Measurements from ENCODE around the gene PARVG.

The PARVG gene

DNA sequence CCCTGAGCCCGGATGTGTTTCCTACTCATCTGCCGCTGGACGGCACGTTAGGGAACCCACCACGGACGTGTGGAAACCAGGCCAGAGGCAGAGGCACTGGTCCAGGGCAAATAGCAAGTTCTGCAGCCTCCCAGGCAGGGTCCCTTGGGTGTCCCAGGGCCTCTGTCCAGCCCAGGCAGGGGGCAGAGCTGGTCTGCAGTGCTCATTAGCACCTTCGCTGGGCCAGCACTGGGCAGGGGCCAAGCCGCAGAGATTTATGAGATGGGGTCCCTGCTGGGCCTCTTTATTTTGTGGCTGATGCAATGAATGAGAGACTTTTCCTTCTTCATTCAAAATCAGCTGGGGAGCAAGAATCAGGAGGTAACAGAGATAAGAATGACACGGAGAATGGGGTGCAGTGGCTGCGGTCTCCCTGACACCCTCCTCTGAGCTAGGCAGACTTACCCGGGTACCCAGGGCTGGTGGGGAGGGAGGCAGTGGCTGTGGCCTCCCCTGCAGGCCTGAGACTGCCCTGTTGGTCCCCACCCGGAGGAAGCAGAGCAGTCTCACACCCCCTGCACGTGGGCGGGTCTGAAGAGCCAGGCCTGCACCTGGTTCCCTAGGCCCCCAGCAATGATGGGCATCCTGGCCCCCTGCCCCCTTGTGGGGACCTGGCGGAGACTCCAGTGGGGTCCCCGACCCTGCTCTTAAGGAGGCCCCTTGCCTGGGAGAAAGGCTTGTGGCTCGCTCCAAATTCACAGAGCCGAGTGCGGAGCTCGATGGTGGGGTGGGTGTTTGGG, 14.0 kb upstream of the PARVG start:
- CTCF ChIA-PET = interaction anchor here (0.6 kb wide), 1 partner anchor 79 kb away, joined by 3 read pairs; no protein-coding TSS in a partner anchor
- DNase-seq (ENCODE audit: extremely low spot score) = no peak
- TF ChIP-seq FOXK2 (IDR thresholded peaks at IDR 0.05) (no peak), LEF1 (IDR thresholded peaks at IDR 0.05; ENCODE audit: borderline replicate concordance) (no peak), ARNT (IDR thresholded peaks at IDR 0.05) (no peak), TARDBP (IDR thresholded peaks at IDR 0.05) (no peak), SP1 (IDR thresholded peaks at IDR 0.05) (no peak), ELF4 (IDR thresholded peaks at IDR 0.05) (no peak), PKNOX1 (IDR thresholded peaks at IDR 0.05) (no peak), FOXM1 (IDR thresholded peaks at IDR 0.05; ENCODE audit: borderline replicate concordance) (no peak), ZNF384 (IDR thresholded peaks at IDR 0.05) (no peak), SUZ12 (IDR thresholded peaks at IDR 0.05) (no peak), FOXA1 (IDR thresholded peaks at IDR 0.05) (no peak), CTBP1 (IDR thresholded peaks at IDR 0.05; ENCODE audit: borderline replicate concordance) (no peak), NFRKB (IDR thresholded peaks at IDR 0.05) (no peak), BHLHE40 (IDR thresholded peaks at IDR 0.05; ENCODE audit: borderline replicate concordance) (no peak), HDGF (IDR thresholded peaks at IDR 0.05; ENCODE audit: borderline replicate concordance) (no peak), L3MBTL2 (conservative IDR thresholded peaks at IDR 0.05) (no peak)
- POLR2A ChIA-PET = no interaction called here

DNA sequence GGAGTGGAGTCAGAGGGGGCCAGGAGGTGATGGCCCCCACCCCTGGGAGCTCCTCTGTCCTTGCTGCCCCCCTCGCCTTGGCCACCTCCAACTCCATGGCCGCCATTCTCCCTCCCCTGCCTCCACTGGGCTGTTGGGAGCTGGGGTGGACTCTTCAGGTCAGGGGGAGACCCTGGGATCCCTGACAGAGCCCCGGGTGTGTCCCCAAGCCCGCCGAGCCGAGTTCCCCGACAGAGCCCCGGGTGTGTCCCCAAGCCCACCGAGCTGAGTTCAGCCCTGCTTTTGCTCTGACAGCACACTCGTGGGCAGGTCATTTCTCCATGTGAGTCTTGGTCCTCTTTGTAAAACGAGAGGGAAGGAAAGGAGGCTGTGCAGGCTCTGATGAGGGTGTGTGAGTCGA, 13.2 kb upstream of the PARVG start:
- ChIA-PET POLR2A (no interaction called here), CTCF (interaction anchor here (0.6 kb wide), 2 partner anchors 80 to 153 kb away, joined by 3 to 7 read pairs; no protein-coding TSS in a partner anchor)
- no peak for TF ChIP-seq HDGF (IDR thresholded peaks at IDR 0.05; ENCODE audit: borderline replicate concordance)
- TF ChIP-seq ZNF384 (IDR thresholded peaks at IDR 0.05) = no peak
- no peak for TF ChIP-seq NFRKB (IDR thresholded peaks at IDR 0.05)
- TF ChIP-seq TARDBP (IDR thresholded peaks at IDR 0.05) = no peak
- TF ChIP-seq SP1 (IDR thresholded peaks at IDR 0.05) = no peak
- no peak for TF ChIP-seq FOXM1 (IDR thresholded peaks at IDR 0.05; ENCODE audit: borderline replicate concordance)
- TF ChIP-seq FOXA1 (IDR thresholded peaks at IDR 0.05) = no peak
- no peak for TF ChIP-seq PKNOX1 (IDR thresholded peaks at IDR 0.05)
- TF ChIP-seq ELF4 (IDR thresholded peaks at IDR 0.05) = no peak
- TF ChIP-seq SUZ12 (IDR thresholded peaks at IDR 0.05) = no peak
- no peak for DNase-seq (ENCODE audit: extremely low spot score)

DNA sequence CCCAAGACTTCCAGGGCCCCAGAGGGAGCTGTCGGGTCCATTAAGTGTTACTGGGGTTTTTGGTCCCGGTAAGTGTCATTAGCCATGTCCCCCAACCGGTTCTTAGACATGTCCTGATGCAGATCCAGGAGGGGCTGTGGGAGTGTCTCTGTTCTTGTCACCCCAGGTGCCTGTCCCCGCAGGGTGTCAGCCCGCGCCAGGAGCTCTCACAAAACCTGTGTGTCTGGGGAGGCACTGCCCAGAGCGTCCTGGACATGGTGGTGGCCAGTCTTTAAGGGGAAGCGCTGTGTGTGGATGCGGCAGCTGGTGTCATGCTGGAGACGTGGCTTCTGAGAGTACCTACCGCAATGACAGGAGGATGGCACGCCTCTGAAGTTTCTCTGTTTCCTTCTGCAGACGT, 12.5 kb upstream of the PARVG start:
- TF ChIP-seq ELF4 (IDR thresholded peaks at IDR 0.05) = no peak
- TF ChIP-seq TARDBP (IDR thresholded peaks at IDR 0.05) = no peak
- ChIA-PET POLR2A (no interaction called here), CTCF (no interaction called here)
- DNase-seq (ENCODE audit: extremely low spot score) = no peak

DNA sequence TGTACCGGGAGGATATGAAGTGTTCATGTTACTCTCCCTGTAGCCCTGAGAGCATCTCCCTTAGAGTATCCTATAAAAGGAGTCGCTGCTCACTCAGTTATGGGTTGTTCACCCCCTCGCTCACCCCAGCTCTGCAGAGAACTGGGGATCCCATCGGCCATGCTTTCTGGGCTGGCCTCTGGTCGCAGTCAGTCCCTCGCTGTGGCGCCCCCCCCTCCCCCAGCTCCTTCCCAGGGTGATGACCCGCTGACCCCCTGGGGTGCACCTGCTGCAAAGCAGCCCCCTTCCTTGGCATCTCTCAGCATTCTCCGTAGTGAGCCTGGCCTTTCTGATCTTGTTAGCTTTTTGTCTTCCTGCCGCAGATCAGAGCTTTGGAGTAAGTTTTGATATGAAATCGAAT, 10.3 kb upstream of the PARVG start:
- TF ChIP-seq ELF4 (IDR thresholded peaks at IDR 0.05) (no peak), SUZ12 (IDR thresholded peaks at IDR 0.05) (no peak), TARDBP (IDR thresholded peaks at IDR 0.05) (no peak), ZNF384 (IDR thresholded peaks at IDR 0.05) (no peak), SP1 (IDR thresholded peaks at IDR 0.05) (no peak), FOXA1 (IDR thresholded peaks at IDR 0.05) (no peak), L3MBTL2 (conservative IDR thresholded peaks at IDR 0.05) (no peak), BHLHE40 (IDR thresholded peaks at IDR 0.05; ENCODE audit: borderline replicate concordance) (no peak), FOXM1 (IDR thresholded peaks at IDR 0.05; ENCODE audit: borderline replicate concordance) (no peak), HDGF (IDR thresholded peaks at IDR 0.05; ENCODE audit: borderline replicate concordance) (no peak), CTBP1 (IDR thresholded peaks at IDR 0.05; ENCODE audit: borderline replicate concordance) (no peak), FOXK2 (IDR thresholded peaks at IDR 0.05) (no peak), LEF1 (IDR thresholded peaks at IDR 0.05; ENCODE audit: borderline replicate concordance) (no peak), NFRKB (IDR thresholded peaks at IDR 0.05) (no peak), PKNOX1 (IDR thresholded peaks at IDR 0.05) (no peak), ARNT (IDR thresholded peaks at IDR 0.05) (no peak)
- DNase-seq (ENCODE audit: extremely low spot score) = no peak
- POLR2A ChIA-PET = no interaction called here
- CTCF ChIA-PET = no interaction called here

DNA sequence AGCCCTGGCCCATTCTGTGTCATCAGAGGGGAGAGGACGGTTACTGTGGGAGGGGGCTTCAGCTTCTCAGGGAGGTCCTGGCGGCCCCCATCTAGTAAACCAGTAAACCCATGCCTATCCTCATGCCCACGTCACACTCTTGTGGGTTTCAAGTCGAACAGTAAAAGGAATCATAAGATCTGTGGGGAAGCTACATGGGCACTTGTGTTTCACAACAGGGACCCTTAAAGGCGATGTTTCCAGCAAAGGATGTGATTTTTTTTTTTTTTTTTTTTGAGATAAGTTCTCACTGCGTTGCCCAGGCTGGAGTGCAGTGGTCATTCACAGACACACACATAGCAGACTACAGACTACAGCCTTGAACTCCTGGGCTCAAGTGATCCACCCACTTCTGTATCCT, 9.2 kb upstream of the PARVG start:
- DNase-seq (ENCODE audit: extremely low spot score) = no peak
- TF ChIP-seq ZNF384 (IDR thresholded peaks at IDR 0.05) (no peak), L3MBTL2 (conservative IDR thresholded peaks at IDR 0.05) (no peak), FOXA1 (IDR thresholded peaks at IDR 0.05) (no peak), ELF4 (IDR thresholded peaks at IDR 0.05) (no peak), FOXM1 (IDR thresholded peaks at IDR 0.05; ENCODE audit: borderline replicate concordance) (no peak), FOXK2 (IDR thresholded peaks at IDR 0.05) (no peak), PKNOX1 (IDR thresholded peaks at IDR 0.05) (no peak), BHLHE40 (IDR thresholded peaks at IDR 0.05; ENCODE audit: borderline replicate concordance) (no peak), LEF1 (IDR thresholded peaks at IDR 0.05; ENCODE audit: borderline replicate concordance) (no peak), CTBP1 (IDR thresholded peaks at IDR 0.05; ENCODE audit: borderline replicate concordance) (no peak), ARNT (IDR thresholded peaks at IDR 0.05) (no peak), SP1 (IDR thresholded peaks at IDR 0.05) (no peak)
- ChIA-PET CTCF (no interaction called here), POLR2A (no interaction called here)

Data from HEK293T (cell line).